H9 (cell line): Measurements from ENCODE around the gene CNGB1. TPM values are rescaled to one million over a fixed set of nuclear protein-coding genes. Genes with fewer than 3 reads are reported as not detected.

Source experiments
- DNase-seq: peaks from one replicate; pipeline ENCODE4 v3.0.0-alpha.2; 2017
- H2AFZ ChIP-seq: one replicate; pipeline ENCODE4 v1.6.1; 2013; ENCODE audit warnings: mild to moderate bottlenecking, low read length, control low read depth, moderate library complexity
- H2AK5ac ChIP-seq: 2 replicates; pipeline ENCODE4 v1.6.1; 2013; ENCODE audit warnings: low read length, control low read depth, mixed read lengths; ENCODE audit not compliant: insufficient read length
- H2BK120ac ChIP-seq: one replicate; pipeline ENCODE4 v1.6.1; 2013; ENCODE audit warnings: low read depth, mild to moderate bottlenecking, low read length, control low read depth, inconsistent platforms; ENCODE audit not compliant: poor library complexity, severe bottlenecking
- H2BK12ac ChIP-seq: 2 replicates; pipeline ENCODE4 v1.6.1; 2013; ENCODE audit warnings: low read length, control low read depth, mixed read lengths, low read depth; ENCODE audit not compliant: insufficient read length
- H2BK15ac ChIP-seq: 2 replicates; pipeline ENCODE4 v1.6.1; 2013; ENCODE audit warnings: low read depth, low read length, control low read depth
- H2BK20ac ChIP-seq: one replicate; pipeline ENCODE4 v1.6.1; 2013; ENCODE audit warnings: low read depth, mild to moderate bottlenecking, low read length, control low read depth, inconsistent platforms; ENCODE audit not compliant: poor library complexity, severe bottlenecking
- H2BK5ac ChIP-seq: 2 replicates; pipeline ENCODE4 v1.6.1; 2013; ENCODE audit warnings: low read length, control low read depth, mixed read lengths; ENCODE audit not compliant: insufficient read length
- H3K14ac ChIP-seq: 2 replicates; pipeline ENCODE4 v1.6.1; 2013; ENCODE audit warnings: low read length, control low read depth; ENCODE audit not compliant: insufficient read depth
- H3K18ac ChIP-seq: 2 replicates; pipeline ENCODE4 v1.6.1; 2013; ENCODE audit warnings: low read depth, mild to moderate bottlenecking, mixed read lengths, low read length, control low read depth; ENCODE audit not compliant: insufficient read length
- H3K23ac ChIP-seq: 2 replicates; pipeline ENCODE4 v1.6.1; 2013; ENCODE audit warnings: low read length, control low read depth, mixed read lengths, low read depth; ENCODE audit not compliant: insufficient read length
- H3K23me2 ChIP-seq: 2 replicates; pipeline ENCODE4 v1.6.1; 2013; ENCODE audit warnings: low read depth, mild to moderate bottlenecking, mixed read lengths, low read length, control low read depth; ENCODE audit not compliant: insufficient read length, poor library complexity, severe bottlenecking
- H3K27ac ChIP-seq: 2 replicates; pipeline ENCODE4 v1.5.1; 2013; ENCODE audit warnings: low read length, control low read depth, mixed read lengths, low read depth; ENCODE audit not compliant: insufficient read length
- H3K27me3 ChIP-seq: 2 replicates; pipeline ENCODE4 v1.6.1; 2013; ENCODE audit warnings: low read length, control low read depth, inconsistent platforms; ENCODE audit not compliant: insufficient read depth
- H3K4ac ChIP-seq: 2 replicates; pipeline ENCODE4 v1.6.1; 2013; ENCODE audit warnings: low read depth, mild to moderate bottlenecking, control low read depth, inconsistent platforms, low read length, moderate library complexity
- H3K4me1 ChIP-seq: 2 replicates; pipeline ENCODE4 v1.6.1; 2013; ENCODE audit warnings: low read length, control low read depth, inconsistent platforms; ENCODE audit not compliant: insufficient read depth
- H3K4me2 ChIP-seq: 2 replicates; pipeline ENCODE4 v1.6.1; 2013; ENCODE audit warnings: low read length, control low read depth, mixed read lengths; ENCODE audit not compliant: insufficient read length, insufficient read depth
- H3K56ac ChIP-seq: 2 replicates; pipeline ENCODE4 v1.6.1; 2013; ENCODE audit warnings: low read depth, mild to moderate bottlenecking, mixed read lengths, low read length, control low read depth; ENCODE audit not compliant: insufficient read length
- H3K79me1 ChIP-seq: 2 replicates; pipeline ENCODE4 v1.6.1; 2013; ENCODE audit warnings: low read depth, mild to moderate bottlenecking, moderate library complexity, low read length, control low read depth, inconsistent platforms; ENCODE audit not compliant: insufficient read depth, poor library complexity, severe bottlenecking
- H3K79me2 ChIP-seq: 2 replicates; pipeline ENCODE4 v1.6.1; 2013; ENCODE audit warnings: low read length, control low read depth, inconsistent platforms; ENCODE audit not compliant: insufficient read depth
- H3K9ac ChIP-seq: 2 replicates; pipeline ENCODE4 v1.6.1; 2013; ENCODE audit warnings: low read length, control low read depth, mixed read lengths; ENCODE audit not compliant: insufficient read length; ENCODE audit errors: extremely low read depth
- H3K9me3 ChIP-seq: one replicate; pipeline ENCODE4 v1.6.1; 2013; ENCODE audit warnings: low read depth, low read length, inconsistent platforms; ENCODE audit not compliant: control insufficient read depth
- H3T11ph ChIP-seq: one replicate; pipeline ENCODE4 v1.6.1; 2013; ENCODE audit warnings: mild to moderate bottlenecking, low read length, control low read depth, inconsistent platforms
- H4K20me1 ChIP-seq: one replicate; pipeline ENCODE4 v1.6.1; 2013; ENCODE audit not compliant: control insufficient read depth, insufficient read length, insufficient read depth
- H4K5ac ChIP-seq: 2 replicates; pipeline ENCODE4 v1.6.1; 2013; ENCODE audit warnings: low read depth, mild to moderate bottlenecking, mixed read lengths, low read length, control low read depth; ENCODE audit not compliant: insufficient read length
- H4K8ac ChIP-seq: replicated peaks from 2 replicates; pipeline ENCODE4 v1.6.1; 2013; ENCODE audit warnings: low read length, control low read depth, mixed read lengths, low read depth; ENCODE audit not compliant: insufficient read length
- H4K91ac ChIP-seq: 2 replicates; pipeline ENCODE4 v1.6.1; 2013; ENCODE audit warnings: low read depth, mild to moderate bottlenecking, moderate library complexity, mixed read lengths, low read length, control low read depth; ENCODE audit not compliant: insufficient read length
- H3K27ac Mint-ChIP-seq, 3 experiments: 2 replicates in 2 of 3; 3 replicates in 1 of 3; pipeline ENCODE4 v1.8.0; 2020 to 2021; ENCODE audit warnings: mixed read lengths in 3 of 3, mild to moderate bottlenecking in 1 of 3, moderate library complexity in 1 of 3
- H3K27me3 Mint-ChIP-seq: 2 replicates; pipeline ENCODE4 v1.8.0; 2021; ENCODE audit warnings: low read depth, mild to moderate bottlenecking, moderate library complexity, mixed read lengths
- H3K36me3 Mint-ChIP-seq, 3 experiments: 2 replicates in 2 of 3; 3 replicates in 1 of 3; pipeline ENCODE4 v1.8.0; 2020 to 2021; ENCODE audit warnings: low read depth in 3 of 3, mixed read lengths in 3 of 3; ENCODE audit not compliant: insufficient read depth in 1 of 3
- H3K4me1 Mint-ChIP-seq, 2 experiments: 2 replicates each; pipeline ENCODE4 v1.8.0; 2020; ENCODE audit warnings: mixed read lengths in 2 of 2
- H3K4me3 Mint-ChIP-seq, 2 experiments: 2 replicates in 1 of 2; 3 replicates in 1 of 2; pipeline ENCODE4 v1.8.0; 2020 to 2021; ENCODE audit warnings: mild to moderate bottlenecking in 2 of 2, mixed read lengths in 2 of 2, moderate library complexity in 1 of 2
- H3K9me3 Mint-ChIP-seq, 2 experiments: 2 replicates in 1 of 2; 3 replicates in 1 of 2; pipeline ENCODE4 v1.8.0; 2020; ENCODE audit warnings: mild to moderate bottlenecking in 2 of 2, mixed read lengths in 2 of 2, moderate library complexity in 1 of 2
- WGBS: extraction: QIAGEN DNeasy Blood & Tissue Kit; methylation state at CpG from one replicate; pipeline ENCODE4 v1.1.7; 2013; ENCODE audit warnings: missing lambda C conversion rate, low lambda C conversion rate, mixed read lengths; ENCODE audit not compliant: insufficient read length; ENCODE audit errors: extremely low coverage; 5-methylcytosine and 5-hydroxymethylcytosine counted together
- total RNA-seq: library from RNA; stranded (reverse); gene quantifications from 2 replicates; pipeline ENCODE4 v1.2.1, GENCODE V29; 2021
- TF ChIP-seq, protein P1 (sequence below): fragments of 200-600 bp; sonication (generic); conservative IDR thresholded peaks from 3 replicates; pipeline ENCODE4 v1.8.0; 2021; ENCODE audit warnings: antibody characterized with exemption, mild to moderate bottlenecking

The CNGB1 gene
- total RNA-seq, 1 experiment from 2014 or later: not detected

DNA sequence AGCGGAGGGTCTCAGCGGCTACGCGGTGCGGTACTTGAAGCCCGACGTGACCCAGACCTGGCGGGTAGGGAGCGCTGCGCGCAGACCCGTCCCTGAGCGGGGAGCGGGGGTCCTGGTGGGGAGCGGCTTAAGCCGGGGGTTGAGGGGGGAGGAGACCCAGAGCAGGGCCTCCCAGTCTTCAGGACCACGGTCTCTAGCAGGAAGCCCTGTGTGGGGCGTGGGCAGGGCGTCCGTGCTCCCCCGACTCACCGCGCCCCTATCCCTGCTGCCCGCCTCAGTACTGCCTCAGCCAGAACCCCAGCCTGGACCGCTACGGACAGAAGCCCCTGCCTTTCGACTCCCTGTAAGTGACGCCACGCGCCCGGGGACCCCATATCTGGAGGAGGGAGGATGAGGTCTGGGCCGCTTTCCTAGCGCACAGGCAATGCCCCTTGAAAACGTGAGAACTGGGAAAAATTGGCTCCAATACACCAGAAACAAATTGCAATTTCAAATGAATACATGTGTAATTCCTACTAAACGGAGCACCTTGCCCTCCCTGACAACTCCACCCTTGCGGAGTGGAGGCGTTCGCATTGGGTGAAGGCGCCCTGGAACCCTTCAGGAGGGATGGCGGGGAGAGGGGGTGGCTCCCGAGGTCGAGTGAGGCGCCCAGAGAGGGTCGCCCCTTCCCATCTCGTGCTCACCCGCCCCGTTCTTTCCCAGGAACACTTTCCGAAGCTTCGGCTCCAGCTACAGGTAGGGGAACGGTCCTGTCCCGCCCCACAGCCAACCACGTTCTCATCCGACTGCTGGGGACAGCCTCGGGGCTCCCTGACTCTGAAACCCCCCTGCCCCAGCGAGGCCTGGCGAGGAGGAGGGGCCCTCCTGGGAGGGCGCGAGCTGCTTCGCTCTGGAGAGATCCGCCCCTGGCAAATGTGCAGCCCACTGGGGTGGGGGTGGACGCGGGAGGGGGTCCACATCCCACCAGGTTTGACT is 14.6 kb upstream of the CNGB1 start:
- Histone ChIP-seq H2BK5ac (no peak overlapping the region), H3K23me2 (peaks cover 16% of the 10 kb centered on the region), H4K5ac (no peak overlapping the region), H3K4me1 (no peaks in the 10 kb centered on the region), H3T11ph (no peak overlapping the region), H2BK12ac (no peak overlapping the region), H2AK5ac (no peak overlapping the region), H3K23ac (no peak overlapping the region), H3K56ac (no peak overlapping the region), H3K4ac (no peak overlapping the region), H4K20me1 (no peaks in the 10 kb centered on the region), H4K91ac (no peak overlapping the region), H2BK120ac (no peak overlapping the region), H3K27ac (no peak overlapping the region), H2AFZ (no peak overlapping the region), H3K4me2 (peak overlapping the region; percentile 71), H3K79me2 (no peaks in the 10 kb centered on the region), H2BK15ac (no peak overlapping the region), H3K27me3 (peaks cover 11% of the 10 kb centered on the region; the same call in 1 of the 2 replicates), H3K9ac (no peak overlapping the region), H3K9me3 (no peaks in the 10 kb centered on the region), H2BK20ac (no peak overlapping the region), H3K14ac (no peak overlapping the region), H4K8ac (no peak overlapping the region), H3K79me1 (no peaks in the 10 kb centered on the region), H3K18ac (no peak overlapping the region)
- Mint-ChIP-seq H3K27ac (peak overlapping the region in 1 of 3 experiments; percentile 62; a peak in 1 of 7 replicates), H3K4me1 (peaks cover 3 to 9% of the 10 kb centered on the region in 2 experiments; a peak in 3 of 4 replicates), H3K9me3 (no peaks in the 10 kb centered on the region), H3K27me3 (peaks cover 54% of the 10 kb centered on the region), H3K4me3 (peak overlapping the region; percentile 79 to 93), H3K36me3 (no peaks in the 10 kb centered on the region; a peak in 1 of 7 replicates)
- TF ChIP-seq, protein P1, sequence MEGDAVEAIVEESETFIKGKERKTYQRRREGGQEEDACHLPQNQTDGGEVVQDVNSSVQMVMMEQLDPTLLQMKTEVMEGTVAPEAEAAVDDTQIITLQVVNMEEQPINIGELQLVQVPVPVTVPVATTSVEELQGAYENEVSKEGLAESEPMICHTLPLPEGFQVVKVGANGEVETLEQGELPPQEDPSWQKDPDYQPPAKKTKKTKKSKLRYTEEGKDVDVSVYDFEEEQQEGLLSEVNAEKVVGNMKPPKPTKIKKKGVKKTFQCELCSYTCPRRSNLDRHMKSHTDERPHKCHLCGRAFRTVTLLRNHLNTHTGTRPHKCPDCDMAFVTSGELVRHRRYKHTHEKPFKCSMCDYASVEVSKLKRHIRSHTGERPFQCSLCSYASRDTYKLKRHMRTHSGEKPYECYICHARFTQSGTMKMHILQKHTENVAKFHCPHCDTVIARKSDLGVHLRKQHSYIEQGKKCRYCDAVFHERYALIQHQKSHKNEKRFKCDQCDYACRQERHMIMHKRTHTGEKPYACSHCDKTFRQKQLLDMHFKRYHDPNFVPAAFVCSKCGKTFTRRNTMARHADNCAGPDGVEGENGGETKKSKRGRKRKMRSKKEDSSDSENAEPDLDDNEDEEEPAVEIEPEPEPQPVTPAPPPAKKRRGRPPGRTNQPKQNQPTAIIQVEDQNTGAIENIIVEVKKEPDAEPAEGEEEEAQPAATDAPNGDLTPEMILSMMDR: no peak
- no CpG with 5 or more reads among the region's 62 CpGs for WGBS
- peak; percentile 36 for DNase-seq
